A673 (cell line): ENCODE measurements around the gene DENND5A.

Experiments used
- CTCF ChIP-seq: fragments of 300-800, 200-600 bp; sonication (generic); conservative IDR thresholded peaks from 2 replicates; pipeline ENCODE4 v1.5.1; 2017; ENCODE audit warnings: low read depth, mild to moderate bottlenecking, antibody characterized with exemption, low read length, moderate library complexity, mixed read lengths
- EZH2 ChIP-seq: fragments of 200-600 bp; sonication (generic); IDR thresholded peaks from 2 replicates; pipeline ENCODE4 v1.6.1; 2017; ENCODE audit warnings: borderline replicate concordance, low read depth, mild to moderate bottlenecking, mixed read lengths, antibody characterized with exemption, low read length; ENCODE audit not compliant: poor library complexity, severe bottlenecking

DNA sequence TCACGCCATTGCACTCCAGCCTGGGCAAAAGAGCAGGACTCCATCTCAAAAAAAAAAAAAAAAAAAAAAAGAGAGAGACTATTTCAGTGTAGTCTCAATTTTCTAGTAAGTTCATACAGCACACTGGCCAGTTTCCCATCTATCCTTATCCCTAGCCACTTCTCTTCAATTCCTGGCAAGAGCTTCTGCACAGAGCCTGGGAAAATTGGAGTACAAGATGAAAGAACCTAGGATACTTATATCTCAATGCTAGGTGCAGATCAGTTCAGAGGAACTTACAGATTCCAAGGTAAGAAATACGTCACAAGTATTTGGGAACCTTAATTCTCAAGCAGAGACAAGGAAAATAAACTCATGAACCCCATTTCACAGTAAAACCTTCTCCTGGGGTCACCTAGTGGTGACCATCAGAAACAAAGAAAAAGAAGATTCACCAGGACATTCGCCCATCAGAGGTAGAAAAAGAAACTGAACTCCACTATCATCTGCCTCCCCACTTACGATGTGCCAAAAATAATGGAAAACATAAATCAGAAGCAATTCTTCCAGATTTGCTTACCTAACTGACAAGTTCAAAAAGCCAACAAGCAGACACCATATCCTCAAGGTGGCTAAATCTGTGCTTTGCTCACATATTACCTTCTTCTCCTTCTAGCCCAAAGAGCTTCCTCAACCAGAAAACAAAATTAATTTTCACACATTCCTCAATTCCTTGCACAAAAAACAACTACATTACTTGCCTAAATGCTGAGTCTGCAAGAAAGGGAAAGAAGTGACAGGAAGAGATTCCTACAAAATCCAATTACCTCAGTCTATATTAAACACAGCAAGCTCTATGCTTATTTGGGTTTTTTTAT lies 4.9 kb downstream of the DENND5A start:
- TF ChIP-seq CTCF (no peak; the same call in 1 of the 2 replicates), EZH2 (no peak)
